Heart left ventricle (tissue), 13 donors: Measurements from ENCODE around the gene SLC12A4.

Experiments
- CTCF ChIP-seq, 12 donors: fragments of 200-600 bp; sonication (generic) in 4 of 12; IDR thresholded peaks; one replicate each; pipeline versions ENCODE4 v1.5.0 to v1.8.0; 2018 to 2022; ENCODE audit warnings: antibody characterized with exemption in 12 of 12, mild to moderate bottlenecking in 5 of 12
- POLR2A ChIP-seq, 2 donors: fragments of 450-650 bp; IDR thresholded peaks; one replicate each; pipeline ENCODE4 v1.6.1; 2017; ENCODE audit warnings: antibody characterized with exemption in 2 of 2, mild to moderate bottlenecking in 2 of 2, moderate library complexity in 2 of 2
- donor health status: ischemic (EF 13 %, LVEDD 7.1; RV severe dilation, severe dysfunction).
- donor health status: DM: no; HTN: yes; CAD: no.
- donor health status: DM: no; HTN: no; CAD: no.
- donor health status: ischemic (EF 25% LVEDD 6.9; RV normal size, moderate dysfunction).
- donor health status: ischemic (EF 25% LVEDD 5.7; RV mildly dilated, moderate dysfunction).
- donor health status: ischemic (EF 35%, LVEDD 5.7; RV mildly dilated, moderate dysfunction).
- donor health status: nonischemic (EF 11% LVEDD 7.7; RV severe dilation, severe dysfunction).
- donor health status: DM: yes; HTN: yes; CAD: no.
- donor health status: PGD.
- donor health status: ischemic (EF 29% LVEDD 5.4; RV normal size, mild dysfunction).
- donor health status: nonischemic (EF 23%, LVEDD 6.1; RV moderate dilation, normal function).

GRCh38 chr16:67922740-67923139 is 45.7 kb downstream of the SLC12A4 start:
- TF ChIP-seq CTCF (IDR thresholded peaks at IDR 0.05): no peak
- no peak for TF ChIP-seq POLR2A (IDR thresholded peaks at IDR 0.05)
